ENCODE data around the gene VPS16.
"Not testable (repeated sequence)": the region's sequence is repeated elsewhere in the genome, so short reads cannot be mapped to it uniquely, and the experiment has no call there.

Gene VPS16

DNA sequence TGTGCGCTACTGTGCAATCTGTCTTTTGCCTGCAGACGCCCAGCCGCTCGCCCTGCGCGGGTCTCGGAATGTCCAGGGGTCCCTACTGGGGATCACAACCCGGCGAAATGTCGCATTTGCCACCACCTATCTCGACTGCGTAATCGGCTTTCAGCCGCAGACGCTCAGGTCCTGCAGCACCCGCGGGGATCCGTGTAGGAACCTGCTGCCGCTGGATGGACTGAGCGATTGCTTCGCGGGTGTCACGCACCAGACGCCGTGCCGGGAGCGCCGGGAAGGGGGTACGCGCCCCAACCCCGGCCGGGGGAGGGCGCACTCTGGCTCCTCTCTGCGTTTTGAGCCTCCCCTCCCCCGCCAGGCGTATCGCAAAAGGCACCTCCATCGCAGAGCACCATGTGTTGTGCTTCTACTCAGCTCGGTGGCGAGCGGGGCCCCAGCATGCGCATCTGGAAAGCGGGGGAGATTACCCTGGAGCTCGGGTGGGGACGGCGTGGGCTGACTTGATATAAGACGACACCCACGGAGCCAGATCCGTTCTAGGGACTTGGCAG, 32.0 kb downstream of the VPS16 start:
- peak; percentile 79 for DNase-seq

DNA sequence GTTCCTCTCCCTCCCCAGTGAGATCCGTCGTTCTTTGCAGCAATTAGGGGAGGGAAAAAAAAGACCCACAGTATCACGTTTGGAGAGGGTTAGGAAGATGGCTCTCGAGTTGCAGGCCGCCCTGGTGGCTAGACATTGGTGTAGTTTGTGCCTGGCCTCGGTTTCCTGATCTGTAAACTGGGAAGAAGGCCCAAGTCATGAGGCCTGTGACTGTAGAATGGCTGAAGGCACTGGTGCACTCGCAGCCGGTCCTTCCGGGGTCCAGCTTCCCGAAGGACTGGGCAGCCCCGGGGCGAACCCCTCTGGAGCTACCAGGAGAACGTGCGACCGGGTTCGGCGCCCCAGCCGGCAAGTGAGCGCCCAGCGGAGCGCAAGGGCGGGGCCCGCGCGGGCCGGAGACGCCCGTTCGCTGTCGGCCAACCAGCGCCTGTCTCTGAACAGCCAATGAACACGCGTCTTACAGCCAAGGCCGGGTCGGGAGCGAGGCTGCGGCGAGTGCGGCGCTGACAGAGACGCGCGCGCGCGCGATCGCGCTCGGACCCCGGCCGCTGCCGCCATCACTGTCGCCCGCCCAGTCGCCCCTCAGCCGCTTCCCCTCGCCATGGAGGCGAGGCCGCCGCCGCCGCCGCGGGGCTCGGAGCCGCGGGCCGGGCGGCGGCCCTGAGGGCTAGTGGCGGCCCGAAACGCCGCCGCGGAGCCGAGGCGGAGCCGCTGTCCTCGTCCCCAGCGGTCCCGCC, 32.6 kb downstream of the VPS16 start, which contains the start of gene PTPRA:
Gene PTPRA, plus strand, starts transcription at position 472 of the 737 bp plus-strand sequence. CDS start 90,797 bp downstream, outside the sequence.
- peak; percentile 93 for DNase-seq

DNA sequence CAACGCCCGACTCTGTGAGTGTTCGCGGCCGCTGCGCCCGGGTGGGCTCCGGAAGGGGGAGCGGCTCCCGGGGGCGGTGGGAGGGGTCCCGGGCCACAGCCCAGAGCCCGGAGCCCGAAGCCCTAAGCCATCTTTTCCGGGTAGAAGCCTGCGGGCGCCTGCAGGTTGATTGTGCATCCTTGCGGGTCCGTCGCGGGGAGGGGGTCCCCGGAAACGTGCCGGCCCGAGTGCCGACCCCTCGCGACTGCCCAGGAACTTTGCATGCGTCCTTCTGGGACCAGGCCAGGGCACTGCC, 33.1 kb downstream of the VPS16 start:
- DNase-seq, result peak; percentile 58

DNA sequence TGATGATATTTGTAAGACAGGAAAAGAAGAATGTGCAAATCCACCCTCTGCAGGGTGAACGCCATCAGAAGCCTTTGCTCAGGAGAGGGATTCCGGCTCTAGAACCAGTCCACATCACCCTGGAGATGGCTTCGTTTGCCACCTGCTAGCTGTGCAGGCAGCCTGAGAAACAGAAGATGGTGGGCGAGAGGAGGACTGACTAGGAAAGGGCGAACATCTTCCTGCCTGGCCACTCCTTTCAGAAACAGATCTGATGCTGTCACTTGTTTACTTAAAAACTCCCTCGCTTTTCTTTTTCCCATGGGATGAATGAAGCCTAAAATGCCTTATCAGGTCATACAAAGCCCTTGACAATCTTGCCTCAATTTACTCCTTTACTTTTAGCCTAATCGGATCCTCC, 33.9 kb downstream of the VPS16 start:
- DNase-seq, result peak; percentile 31

DNA sequence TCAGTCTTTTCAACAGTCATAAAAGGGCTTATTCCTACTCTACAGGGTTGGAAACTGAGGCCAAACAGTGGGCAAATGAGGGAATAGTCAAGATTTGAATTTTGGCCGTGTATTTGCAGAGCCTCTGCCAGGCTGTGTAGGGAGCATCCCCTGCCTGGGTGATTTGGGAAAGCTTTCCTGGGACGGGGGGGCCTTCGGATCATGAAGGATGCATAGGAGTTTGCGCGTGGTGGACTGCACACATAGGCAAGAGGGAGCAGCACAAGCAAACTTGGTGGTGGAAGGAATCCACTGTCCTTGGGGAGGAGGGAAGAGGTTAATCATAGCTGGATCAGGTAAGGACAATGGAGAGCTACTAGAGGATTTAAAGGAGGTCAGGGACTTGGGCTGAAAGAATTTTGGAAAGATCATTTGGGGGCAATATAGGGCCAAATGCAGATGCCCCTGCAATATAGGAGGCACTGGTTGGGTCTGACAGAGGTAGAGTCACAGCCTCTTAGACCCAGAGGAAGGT, 35.2 kb downstream of the VPS16 start:
- DNase-seq, result no peak

DNA sequence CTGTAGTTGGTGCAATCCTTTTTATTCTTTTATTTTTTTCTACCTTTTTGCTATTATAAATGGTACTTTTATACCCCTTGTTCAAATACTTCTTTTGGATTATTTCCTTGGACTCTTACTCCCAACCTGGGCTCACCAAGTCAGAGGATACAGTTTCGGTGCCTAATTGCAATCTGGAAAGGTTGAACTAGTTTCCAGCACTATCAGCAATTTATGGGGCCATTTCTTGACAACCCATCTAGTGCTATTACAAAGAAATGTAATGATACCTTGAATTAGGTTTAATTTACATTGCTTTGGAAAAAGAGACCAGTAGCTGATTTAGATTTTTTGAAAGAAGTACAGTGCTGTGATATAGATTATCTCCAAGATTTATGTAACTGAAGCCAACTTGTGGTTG, 38.0 kb downstream of the VPS16 start:
- no peak for DNase-seq

DNA sequence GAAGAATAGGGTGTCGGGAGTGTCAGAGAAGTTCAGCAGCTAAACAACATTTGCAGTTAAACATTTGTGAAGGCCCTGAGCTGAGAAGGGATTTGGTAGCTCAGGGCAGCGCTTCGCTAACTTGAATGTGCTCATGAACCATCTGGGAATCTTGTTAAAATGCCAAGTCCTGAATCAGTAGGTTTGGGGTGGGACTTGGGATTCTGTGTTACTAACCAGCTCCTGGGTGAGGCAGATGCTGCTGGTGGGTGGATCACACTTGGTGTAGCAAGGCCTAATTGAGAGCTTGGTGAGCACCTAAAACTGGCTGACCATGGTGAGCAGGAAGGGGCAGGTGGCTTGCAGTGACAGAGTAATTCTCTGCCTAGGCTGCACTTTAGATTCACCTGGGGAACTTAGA, 38.6 kb downstream of the VPS16 start:
- DNase-seq, result no peak

DNA sequence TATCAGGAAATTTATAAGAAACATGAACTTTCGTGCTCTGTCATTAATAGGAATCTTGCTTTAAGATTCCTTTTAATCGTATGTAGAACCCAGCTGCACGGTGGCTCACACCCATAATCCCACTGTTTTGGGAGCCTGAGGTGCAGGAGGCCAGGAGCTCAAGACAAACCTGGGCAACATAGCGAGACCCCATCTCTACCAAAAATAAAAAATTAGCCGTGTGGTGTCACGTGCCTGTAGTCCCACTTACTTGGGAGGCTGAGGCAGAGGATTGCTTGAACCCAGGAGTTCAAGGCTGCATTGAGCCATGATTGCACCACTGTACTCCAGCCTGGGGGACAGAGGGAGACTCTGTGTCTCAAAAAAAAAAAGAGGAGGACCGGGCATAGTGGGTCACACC, 40.1 kb downstream of the VPS16 start:
- no peak for DNase-seq

DNA sequence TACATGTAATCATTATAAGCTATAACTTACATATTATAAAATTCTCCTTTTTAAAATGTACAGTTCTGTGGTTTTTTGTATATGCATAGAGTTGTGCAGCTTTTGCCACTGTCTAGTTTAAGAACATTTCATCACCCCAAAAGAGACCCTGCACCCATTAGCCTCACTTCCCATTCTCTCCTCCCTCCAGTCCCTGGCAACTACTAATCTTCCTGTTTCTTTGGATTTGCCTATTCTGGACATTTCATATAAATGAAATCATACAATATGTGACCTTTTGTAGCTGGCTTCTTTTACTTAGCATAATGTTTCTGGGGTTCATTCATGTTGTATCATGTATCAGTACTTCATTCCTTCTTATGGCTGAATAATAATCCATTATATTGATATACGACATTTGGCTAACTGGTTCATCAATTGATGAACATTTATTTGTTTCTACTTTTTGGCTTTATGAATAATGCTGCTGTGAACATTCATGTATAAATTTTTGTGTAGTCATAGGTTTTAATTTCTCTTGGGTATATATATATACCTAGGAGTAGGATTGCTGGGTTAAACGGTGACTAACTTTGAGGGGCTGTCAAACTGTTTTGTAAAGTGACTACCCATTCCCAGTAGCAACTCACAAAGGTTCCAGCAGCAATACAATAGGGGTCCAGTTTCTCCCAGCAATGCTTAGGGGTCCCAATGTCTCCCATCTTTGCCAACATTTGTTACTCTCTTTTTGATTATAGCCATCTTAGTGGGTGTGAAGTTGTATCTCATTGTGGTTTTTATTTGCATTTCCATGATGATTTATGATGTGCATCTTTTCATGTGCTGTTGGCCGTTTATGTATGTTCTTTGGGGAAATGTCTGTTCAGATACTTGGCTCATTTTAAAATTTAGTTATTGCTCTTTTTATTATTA, 43.4 kb downstream of the VPS16 start:
- DNase-seq, result no peak

DNA sequence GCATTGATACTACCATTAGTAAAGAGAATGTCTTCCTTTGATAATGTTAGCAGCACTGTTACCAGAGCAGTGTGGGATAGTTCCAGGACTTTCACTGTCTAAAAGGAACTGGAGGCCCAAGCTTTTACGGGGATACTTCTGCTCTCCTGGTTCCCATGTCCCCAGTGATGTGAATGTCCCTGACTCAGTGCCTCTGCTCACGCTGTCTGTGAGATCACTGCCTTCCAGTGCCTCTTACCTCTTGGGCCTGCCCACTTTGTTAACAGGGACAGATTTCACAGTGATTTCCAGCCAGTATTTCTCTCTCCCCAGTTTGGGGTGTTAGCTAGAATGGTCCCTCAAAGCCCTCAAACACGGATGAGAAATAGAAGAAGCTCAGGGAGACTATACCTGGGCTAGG, 47.2 kb downstream of the VPS16 start:
- DNase-seq, result no peak

DNA sequence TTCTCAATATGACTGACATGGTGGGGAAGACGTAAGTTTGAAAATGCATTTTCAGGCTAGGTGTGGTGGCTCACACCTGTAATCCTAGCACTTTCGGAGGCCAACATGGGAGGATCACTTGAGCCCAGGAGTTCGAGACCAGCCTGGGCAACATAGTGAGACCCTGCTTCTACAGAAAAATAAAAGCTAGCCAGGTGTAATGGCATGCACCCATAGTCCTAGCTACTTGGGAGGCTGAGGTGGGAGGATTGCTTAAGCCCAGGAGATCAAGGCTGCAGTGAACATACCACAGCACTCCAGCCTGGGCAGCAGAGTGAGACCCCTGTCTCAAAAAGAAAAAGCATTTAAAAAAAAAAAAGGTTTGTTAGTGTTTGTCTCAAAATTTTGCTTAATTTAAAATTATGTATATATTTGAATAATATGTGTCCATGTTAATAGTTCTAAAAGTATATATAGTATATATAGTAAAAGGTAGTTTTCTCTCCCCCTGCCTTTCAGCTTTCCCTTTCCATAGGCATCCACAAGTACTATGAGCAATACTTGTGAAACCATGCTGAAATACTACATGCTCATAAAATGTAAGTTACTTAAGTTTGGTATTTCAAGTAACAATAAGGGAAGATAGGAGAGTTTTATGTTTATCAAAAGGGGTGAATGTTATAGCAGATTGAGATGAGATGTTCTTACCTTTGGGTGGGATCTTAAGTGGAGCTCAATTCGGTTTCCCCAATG, 47.8 kb downstream of the VPS16 start:
- DNase-seq, result no peak

DNA sequence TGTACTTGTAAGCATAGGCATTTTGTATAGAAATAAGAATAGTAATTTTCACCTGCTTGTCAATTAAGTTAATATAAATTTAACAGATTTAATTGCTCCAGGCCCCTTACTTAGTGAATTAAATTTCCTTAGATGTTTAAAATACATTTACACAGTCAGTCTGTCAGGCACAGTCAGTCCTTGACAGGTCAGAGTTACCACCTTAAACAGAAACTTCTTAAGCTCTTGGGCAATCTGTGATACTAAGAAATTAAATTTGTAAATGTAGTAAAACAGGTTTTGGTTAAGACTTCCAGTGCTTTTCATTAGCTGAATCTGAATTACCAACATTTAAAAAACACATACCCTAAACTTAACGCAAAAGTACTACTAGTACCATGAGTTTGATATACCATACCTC, 48.7 kb downstream of the VPS16 start:
- DNase-seq, result no peak

DNA sequence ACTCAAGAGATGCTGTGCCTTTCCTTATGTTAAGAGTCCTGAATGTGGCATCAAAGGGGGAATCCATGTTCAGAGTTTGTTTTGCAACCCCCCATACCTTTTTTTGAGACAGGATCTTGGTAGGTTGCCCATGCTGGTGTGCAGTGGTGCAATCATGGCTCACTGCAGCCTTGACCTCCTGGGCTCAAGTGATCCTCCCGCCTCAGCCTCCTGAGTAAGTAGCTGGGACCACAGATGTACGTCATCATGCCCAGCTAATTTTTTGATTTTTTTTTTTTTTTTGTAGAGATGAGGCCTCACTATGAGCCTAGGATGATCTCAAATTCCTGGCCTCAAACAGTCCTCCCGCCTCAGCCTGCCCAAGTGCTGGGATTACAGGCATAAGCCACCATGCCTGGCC, 49.3 kb downstream of the VPS16 start:
- no peak for DNase-seq

DNA sequence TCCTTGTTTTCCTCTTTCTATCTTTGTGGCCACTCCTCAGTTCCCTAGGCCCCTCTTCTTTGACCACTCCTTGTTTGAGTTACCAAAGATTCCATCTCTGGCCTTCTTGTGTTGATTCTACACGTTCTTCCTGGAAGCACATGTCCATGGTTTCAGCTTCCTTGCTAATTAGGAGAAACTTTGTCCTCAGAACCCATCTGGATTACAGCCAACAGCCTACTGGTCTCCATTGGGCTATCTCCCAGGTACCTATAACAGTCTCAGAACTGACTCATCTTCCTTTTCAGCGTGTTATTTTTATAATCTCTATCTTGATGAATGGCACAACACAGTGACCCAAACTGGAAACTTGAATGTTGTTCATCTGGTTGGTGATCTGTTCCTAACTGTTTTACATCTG, 50.2 kb downstream of the VPS16 start:
- DNase-seq, result no peak

DNA sequence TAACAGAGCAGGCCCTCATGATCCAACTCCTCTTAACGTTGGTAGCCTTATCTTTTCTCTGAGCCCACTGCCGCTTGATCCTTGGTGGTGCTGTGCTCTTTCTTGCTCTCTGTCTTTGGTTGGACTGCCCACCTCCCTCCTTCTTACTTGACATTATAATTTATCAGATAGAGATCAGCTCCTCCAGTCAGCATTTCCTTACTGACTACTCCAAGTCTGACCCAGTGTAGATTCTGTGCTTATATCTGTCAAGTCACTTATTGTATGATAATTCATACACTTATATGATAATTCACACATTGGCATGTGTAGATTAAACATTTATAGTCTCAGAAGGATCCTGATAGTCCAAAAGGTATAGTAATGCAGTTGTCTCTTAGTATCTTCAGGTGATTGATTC, 50.8 kb downstream of the VPS16 start:
- DNase-seq, result no peak

DNA sequence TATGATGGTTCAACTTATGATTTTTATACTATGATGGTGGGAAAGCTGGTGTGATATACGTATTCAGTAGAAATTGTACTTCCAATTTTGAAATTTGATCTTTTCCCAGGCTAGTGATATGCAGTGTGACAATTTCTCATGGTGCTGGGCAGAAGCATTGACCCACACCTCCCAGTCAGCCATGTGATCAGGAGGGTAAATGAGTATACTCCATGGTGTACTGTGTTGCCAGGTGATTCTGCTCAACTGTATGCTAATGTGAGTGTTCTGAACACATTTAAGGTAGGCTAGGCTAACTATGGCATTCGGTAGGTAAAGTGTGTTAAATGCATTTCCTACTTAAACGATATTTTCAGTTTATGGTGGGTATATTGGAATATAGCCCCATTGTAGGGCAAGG, 51.8 kb downstream of the VPS16 start:
- DNase-seq, result no peak

DNA sequence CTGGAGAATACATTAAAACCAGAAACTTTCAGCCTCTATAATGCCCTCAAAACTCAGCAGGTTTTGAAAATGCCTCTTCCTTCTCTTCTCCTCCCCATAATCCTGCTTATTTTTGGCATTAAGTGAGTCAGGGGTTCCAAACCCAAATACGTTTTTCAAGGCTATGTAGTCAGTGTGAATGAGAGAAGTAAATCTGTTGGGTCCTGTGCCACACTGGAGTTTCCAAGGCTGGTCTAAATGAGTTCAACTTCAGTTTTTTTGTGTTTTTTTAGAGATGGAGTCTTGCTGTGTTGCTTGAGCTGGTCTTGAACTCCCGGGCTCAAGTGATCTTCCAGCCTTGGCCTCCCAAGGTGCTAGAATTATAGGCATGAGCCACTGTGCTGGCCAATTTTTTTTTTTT, 53.7 kb downstream of the VPS16 start:
- no peak for DNase-seq

DNA sequence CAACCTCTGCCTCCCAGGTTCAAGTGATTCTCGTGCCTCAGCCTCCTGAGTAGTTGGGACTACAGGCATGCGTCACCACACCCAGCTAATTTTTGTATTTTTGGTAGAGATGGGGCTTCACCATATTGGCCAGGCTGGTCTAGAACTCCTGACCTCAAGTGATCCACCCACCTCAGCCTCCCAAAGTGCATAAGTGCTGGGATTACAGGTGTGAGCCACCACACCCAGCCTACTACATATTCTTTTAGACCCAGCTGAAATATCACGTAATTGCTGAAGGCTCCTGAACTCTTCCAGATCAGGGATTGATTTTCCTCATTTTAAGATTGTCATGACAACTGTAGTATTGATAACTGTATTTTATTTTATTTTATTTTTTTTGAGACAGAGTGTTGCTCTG, 54.6 kb downstream of the VPS16 start:
- not testable (repeated sequence) for DNase-seq

DNA sequence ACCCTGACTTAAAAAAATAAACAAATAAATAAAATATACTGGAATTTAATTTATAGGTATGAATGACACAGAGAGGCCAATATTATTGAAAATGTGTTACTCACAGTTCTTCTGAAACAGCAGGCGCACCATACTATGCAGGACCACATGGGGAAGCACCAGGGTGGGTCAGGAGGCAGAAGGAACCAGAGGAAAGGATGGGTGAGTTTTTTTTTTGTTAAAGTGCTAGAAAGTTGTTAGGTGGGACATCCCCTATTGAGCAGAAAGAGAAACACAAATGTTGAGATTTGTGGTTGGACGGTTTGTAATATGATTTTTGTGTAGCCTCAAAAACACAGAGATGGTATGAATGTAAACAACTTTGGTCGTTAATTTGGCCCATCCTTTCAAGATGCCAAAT, 58.7 kb downstream of the VPS16 start:
- no peak for DNase-seq

DNA sequence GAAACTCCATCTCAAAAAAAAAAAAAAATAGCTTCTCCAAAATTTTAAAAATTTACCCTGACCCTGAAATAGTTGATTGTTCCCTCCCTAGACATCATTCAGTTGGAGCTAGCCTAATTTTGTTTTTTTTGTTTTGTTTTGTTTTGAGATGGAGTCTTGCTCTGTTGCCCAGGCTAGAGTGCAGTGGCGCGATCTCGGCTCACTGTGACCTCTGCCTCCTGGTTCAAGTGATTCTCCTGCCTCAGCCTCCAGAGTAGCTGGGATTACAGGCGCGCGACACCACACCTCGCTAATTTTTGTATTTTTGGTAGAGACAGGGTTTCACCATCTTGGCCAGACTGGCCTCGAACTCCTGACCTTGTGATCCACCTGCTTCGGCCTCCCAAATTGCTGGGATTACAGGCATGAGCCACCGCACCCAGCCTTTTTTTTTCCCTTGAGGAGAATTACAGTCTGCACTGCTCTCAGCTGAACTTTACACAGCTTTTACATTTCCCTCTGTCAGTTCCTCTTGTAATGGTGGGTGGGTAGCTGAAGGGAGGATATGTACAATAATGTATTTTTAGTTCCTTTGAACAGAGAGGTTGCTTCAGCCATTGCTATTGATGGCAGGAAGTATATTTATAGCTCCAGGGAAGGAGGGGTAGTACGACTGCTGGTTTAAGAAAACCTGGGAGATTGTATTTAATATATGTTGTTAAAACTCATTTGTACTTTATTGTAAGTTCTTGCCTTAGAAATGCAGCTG, 60.5 kb downstream of the VPS16 start:
- no peak for DNase-seq

DNA sequence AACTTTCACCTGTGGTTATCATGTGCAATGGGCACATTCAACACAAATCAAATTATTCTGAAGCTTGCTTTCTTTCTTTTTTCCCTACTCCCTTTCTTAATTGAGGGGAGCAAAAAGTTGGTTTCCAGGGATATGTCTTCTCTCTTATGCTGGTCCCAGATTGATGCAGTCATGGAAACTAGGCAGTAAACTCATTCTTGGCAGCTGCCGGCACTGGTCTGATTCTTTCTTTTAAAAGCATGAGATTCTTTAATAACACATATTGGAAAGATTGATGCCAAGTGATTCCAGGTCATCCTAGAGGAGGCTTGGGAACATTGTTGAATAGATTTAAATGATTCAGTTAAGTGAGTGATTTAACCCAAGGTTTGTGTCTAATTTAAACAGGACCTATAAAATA, 61.7 kb downstream of the VPS16 start:
- DNase-seq, result no peak

DNA sequence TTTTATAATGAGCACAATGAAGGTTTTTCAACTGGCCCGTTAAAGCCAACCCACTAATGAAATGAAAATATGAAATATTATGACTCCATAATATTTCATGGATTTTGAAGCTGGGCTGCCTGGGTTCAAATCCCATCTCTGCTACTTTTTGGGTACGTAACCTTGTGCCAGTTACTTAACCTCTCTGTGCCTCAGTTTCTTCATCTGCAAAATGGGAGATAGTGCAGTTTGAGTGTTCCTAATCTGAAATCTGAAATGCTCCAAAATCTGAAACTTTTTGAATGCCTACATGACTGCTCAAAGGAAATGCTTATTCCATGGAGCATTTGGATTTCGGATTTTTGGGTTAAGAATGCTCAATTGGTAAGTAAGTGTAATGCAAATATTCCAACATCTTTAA, 62.3 kb downstream of the VPS16 start:
- DNase-seq, result no peak
